Lower leg skin (tissue), 4 donors: ENCODE results near the gene THAP10. TPM values are rescaled to one million over a fixed set of nuclear protein-coding genes. Genes with fewer than 3 reads are reported as not detected.
"Not testable (repeated sequence)": the region's sequence is repeated elsewhere in the genome, so short reads cannot be mapped to it uniquely, and the experiment has no call there.

Experiments
- DNase-seq, 2 donors: peaks; one replicate each; pipeline ENCODE4 v3.0.0-alpha.2; 2019; ENCODE audit warnings: low spot score in 2 of 2
- H3K4me3 ChIP-seq: fragments of 200-600 bp; sonication (generic); 2 replicates; pipeline ENCODE4 v1.5.1; 2017; ENCODE audit warnings: mild to moderate bottlenecking, low read depth; ENCODE audit not compliant: poor library complexity, severe bottlenecking
- POLR2A ChIP-seq, 2 donors: fragments of 450-650 bp; IDR thresholded peaks; one replicate each; pipeline ENCODE4 v1.6.1; 2016 to 2017; ENCODE audit warnings: antibody characterized with exemption in 2 of 2, mild to moderate bottlenecking in 1 of 2, moderate library complexity in 1 of 2
- WGBS, 2 donors: methylation state at CpG; one replicate each; pipeline ENCODE4 v1.1.5; 2018; 5-methylcytosine and 5-hydroxymethylcytosine counted together
- intact Hi-C: fragments of 100-400 bp; cut with DNase I; formaldehyde crosslinking; loops from one replicate; pipeline ENCODE4 v1.15.0; 2023; ENCODE audit warnings: low total_unique reads
- total RNA-seq, 4 donors: library from RNA; depleted of rRNA; stranded (reverse); fragments of >200 nt; gene quantifications; one replicate each; pipeline ENCODE4 v1.1.0, GENCODE V29; 2016
- TF ChIP-seq, protein P1 (sequence below), 3 donors: fragments of 450-650 bp; IDR thresholded peaks; one replicate each; pipeline ENCODE4 v1.5.1; 2016; ENCODE audit warnings: antibody characterized with exemption in 3 of 3, mild to moderate bottlenecking in 3 of 3, moderate library complexity in 2 of 3

The THAP10 gene
- total RNA-seq, 4 donors from 2014 or later = 2.0 to 4.5 (median 2.9) TPM

DNA sequence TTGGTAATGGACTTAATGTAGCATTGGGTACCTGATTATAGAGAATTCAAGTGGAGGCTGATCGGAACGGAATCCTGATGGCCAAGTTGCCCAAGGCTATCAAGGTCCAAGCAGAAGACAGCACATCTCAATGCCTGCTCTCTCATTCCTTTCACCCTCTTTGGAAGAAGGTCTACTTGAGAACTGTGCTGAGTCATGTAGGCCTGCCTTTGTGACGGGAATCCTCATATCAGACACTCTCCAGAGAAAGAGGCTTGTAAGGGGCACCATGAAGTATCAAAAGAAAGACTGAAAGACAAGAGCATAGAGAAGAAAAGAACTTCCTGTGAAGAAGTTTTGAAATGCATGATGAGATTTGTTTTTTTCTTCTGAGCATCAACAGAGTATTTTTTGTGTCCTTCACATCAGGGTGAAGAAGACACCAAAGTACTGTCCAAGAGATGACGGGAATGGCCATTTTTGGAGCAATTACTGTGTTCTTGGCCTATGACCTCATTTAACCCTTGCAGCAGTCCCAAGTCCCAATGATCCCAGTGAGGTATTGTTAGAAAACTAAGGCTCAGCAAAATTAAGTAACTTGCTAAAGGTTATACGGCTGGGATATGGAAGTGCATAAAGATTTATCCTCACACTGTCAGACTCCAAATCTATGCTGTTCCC lies 25.1 kb downstream of the THAP10 start:
- H3K4me3 ChIP-seq = no peak overlapping the region
- no peak for DNase-seq
- WGBS, 2 donors = 84 to 88% methylated on average over 5 of the region's 5 CpGs
- intact Hi-C loops = no loop called here
- TF ChIP-seq, protein P1, sequence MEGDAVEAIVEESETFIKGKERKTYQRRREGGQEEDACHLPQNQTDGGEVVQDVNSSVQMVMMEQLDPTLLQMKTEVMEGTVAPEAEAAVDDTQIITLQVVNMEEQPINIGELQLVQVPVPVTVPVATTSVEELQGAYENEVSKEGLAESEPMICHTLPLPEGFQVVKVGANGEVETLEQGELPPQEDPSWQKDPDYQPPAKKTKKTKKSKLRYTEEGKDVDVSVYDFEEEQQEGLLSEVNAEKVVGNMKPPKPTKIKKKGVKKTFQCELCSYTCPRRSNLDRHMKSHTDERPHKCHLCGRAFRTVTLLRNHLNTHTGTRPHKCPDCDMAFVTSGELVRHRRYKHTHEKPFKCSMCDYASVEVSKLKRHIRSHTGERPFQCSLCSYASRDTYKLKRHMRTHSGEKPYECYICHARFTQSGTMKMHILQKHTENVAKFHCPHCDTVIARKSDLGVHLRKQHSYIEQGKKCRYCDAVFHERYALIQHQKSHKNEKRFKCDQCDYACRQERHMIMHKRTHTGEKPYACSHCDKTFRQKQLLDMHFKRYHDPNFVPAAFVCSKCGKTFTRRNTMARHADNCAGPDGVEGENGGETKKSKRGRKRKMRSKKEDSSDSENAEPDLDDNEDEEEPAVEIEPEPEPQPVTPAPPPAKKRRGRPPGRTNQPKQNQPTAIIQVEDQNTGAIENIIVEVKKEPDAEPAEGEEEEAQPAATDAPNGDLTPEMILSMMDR (IDR thresholded peaks at IDR 0.05) = no peak
- no peak for TF ChIP-seq POLR2A (IDR thresholded peaks at IDR 0.05)

- no peak for DNase-seq
- 65 to 69% methylated on average over 4 of the region's 4 CpGs for WGBS, 2 donors
- H3K4me3 ChIP-seq = no peak overlapping the region
- intact Hi-C loops = no loop called here
- TF ChIP-seq POLR2A (IDR thresholded peaks at IDR 0.05) = no peak
- TF ChIP-seq, protein P1 (IDR thresholded peaks at IDR 0.05) = no peak
Observed at GRCh38 chr15:70863450-70864218, 28.6 kb downstream of the THAP10 start.

DNA sequence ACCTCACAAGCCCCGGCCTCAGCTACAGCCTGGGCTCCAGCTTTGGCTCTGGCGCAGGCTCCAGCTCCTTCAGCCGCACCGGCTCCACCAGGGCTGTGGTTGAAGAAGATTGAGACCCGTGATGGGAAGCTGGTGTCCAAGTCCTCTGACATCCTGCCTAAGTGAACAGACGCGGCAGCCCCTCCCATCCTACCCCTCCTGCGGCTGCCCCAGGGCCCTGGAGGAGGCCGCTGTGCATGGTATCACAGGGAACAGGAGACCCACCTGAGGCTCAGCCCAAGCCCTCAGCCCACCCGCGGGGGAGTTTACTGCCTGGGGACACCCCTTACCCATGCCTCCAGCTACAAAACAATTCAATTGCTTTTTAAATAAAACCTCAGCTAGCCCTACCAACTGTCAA lies 32.2 kb downstream of the THAP10 start:
- intact Hi-C loops = no loop called here
- 83 to 87% methylated on average over 11 of the region's 11 CpGs for WGBS, 2 donors
- DNase-seq = no peak
- no peak for TF ChIP-seq POLR2A (IDR thresholded peaks at IDR 0.05)
- TF ChIP-seq, protein P1 (IDR thresholded peaks at IDR 0.05) = no peak
- no peak overlapping the region for H3K4me3 ChIP-seq

GRCh38 chr15:70859322-70859908 lies 32.8 kb downstream of the THAP10 start:
- intact Hi-C loops = no loop called here
- H3K4me3 ChIP-seq = no peak overlapping the region
- DNase-seq = no peak
- 93 to 94% methylated on average over 13 to 14 of the region's 14 CpGs for WGBS, 2 donors
- TF ChIP-seq, protein P1 (IDR thresholded peaks at IDR 0.05) = no peak
- no peak for TF ChIP-seq POLR2A (IDR thresholded peaks at IDR 0.05)

DNA sequence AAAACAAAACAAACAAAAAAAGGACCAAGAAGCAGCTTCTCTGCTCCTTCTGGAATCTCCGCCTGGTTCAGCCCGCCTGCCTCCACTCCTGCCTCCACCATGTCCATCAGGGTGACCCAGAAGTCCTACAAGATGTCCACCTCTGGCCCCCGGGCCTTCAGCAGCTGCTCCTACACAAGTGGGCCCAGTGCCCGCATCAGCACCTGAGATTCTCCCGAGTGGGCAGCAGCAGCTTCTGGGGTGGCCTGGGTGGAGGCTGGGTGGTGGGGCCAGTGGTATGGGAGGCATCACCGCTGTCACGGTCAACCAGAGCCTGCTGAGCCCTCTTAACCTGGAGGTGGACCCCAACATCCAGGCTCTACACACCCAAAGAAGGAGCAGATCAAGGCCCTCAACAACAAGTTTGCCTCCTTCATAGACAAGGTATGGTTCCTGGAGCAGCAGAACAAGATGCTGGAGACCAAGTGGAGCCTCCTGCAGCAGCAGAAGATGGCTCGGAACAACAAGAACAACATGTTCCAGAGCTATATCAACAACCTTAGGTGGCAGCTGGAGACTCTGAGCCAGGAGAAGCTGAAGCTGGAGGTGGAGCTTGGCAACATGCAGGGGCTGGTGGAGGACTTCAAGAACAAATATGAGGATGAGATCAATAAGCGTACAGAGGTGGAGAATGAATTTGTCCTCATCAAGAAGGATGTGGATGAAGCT lies 33.5 kb downstream of the THAP10 start:
- H3K4me3 ChIP-seq, DNase-seq, intact Hi-C loops: not testable (repeated sequence)
- WGBS, 2 donors = 89 to 90% methylated on average over 9 of the region's 9 CpGs
